HepG2 (cell line): ENCODE data around the gene WNT2B. TPM values are rescaled to one million over a fixed set of nuclear protein-coding genes. Genes with fewer than 3 reads are reported as not detected.

ENCODE experiments used
- ATAC-seq: fragments of 200-7000 bp; cut with Tn5 transposase; 3 replicates; pipeline ENCODE4 v1.9.1; 2020; ENCODE audit warnings: mild to moderate bottlenecking, moderate library complexity
- BruUV-seq: library from RNA; stranded (reverse); fragments of 400-500 nt; replicated peaks from 2 replicates; lab custom pipeline; 2021; lab: Mats Ljungman, UMichigan
- CTCF ChIA-PET: fragments of 300-600 bp; formaldehyde crosslinking; extraction: SDS; loops from one replicate; lab custom pipeline; 2021; ENCODE audit warnings: low total read pairs, inconsistent platforms, low intra/inter-chr PET ratio; lab: Yijun Ruan, JAX
- POLR2A ChIA-PET: fragments of 350-600 bp; sonication (Branson Sonifier 250); formaldehyde crosslinking; loops from one replicate; lab custom pipeline; 2020; ENCODE audit warnings: antibody characterized with exemption, inconsistent platforms; lab: Yijun Ruan, JAX
- DNase-seq: peaks from one replicate; pipeline ENCODE4 v3.0.0-alpha.2; 2015; ENCODE audit warnings: low spot score
- FAIRE-seq: peaks from 3 replicates; lab custom pipeline; 2011; peaks lifted over from hg19 to GRCh38; lab: Jason Lieb, UNC
- H2AFZ ChIP-seq: one replicate; pipeline ENCODE4 v1.6.1; 2011; ENCODE audit warnings: low read length, inconsistent platforms
- H3K27ac ChIP-seq: fragments of 300-600 bp; 3 replicates; pipeline ENCODE4 v1.8.0; 2011; ENCODE audit warnings: mixed run types, mild to moderate bottlenecking, mixed read lengths, low read length, inconsistent platforms; ENCODE audit not compliant: insufficient read depth; ENCODE audit errors: extremely low read length
- H3K27me3 ChIP-seq, 2 experiments: fragments of 200-600 bp in 1 of 2; 2 replicates in 1 of 2; 3 replicates in 1 of 2; pipeline versions ENCODE4 v1.6.0 to v1.8.0; 2011; ENCODE audit warnings: low read length in 2 of 2, mild to moderate bottlenecking in 2 of 2, moderate library complexity in 2 of 2, inconsistent platforms in 1 of 2; ENCODE audit not compliant: insufficient read depth in 2 of 2, control insufficient read depth in 1 of 2
- H3K36me3 ChIP-seq, 2 experiments: fragments of 200-600 bp in 1 of 2; replicated peaks in 1 of 2; 2 replicates in 1 of 2; 3 replicates in 1 of 2; pipeline versions ENCODE4 v1.5.1 to v1.8.0; 2011; ENCODE audit warnings: low read length in 2 of 2, inconsistent platforms in 1 of 2; ENCODE audit not compliant: insufficient read depth in 2 of 2, control insufficient read depth in 1 of 2
- H3K4me1 ChIP-seq: 2 replicates; pipeline ENCODE4 v1.5.1; 2012; ENCODE audit warnings: low read length, inconsistent platforms; ENCODE audit not compliant: insufficient read depth
- H3K4me2 ChIP-seq: 2 replicates; pipeline ENCODE4 v1.6.0; 2011; ENCODE audit warnings: low read depth, low read length, inconsistent platforms
- H3K4me3 ChIP-seq, 3 experiments: fragments of 200-600 bp in 1 of 3; sonication (generic), shearing (Covaris generic) in 1 of 3; replicated peaks in 1 of 3; 2 replicates each; pipeline ENCODE4 v1.5.1; 2011 to 2016; ENCODE audit warnings: low read length in 3 of 3, inconsistent platforms in 2 of 3, low read depth in 2 of 3, mild to moderate bottlenecking in 2 of 3, control low read depth in 1 of 3, mixed read lengths in 1 of 3; ENCODE audit not compliant: insufficient read depth in 1 of 3
- H3K79me2 ChIP-seq: one replicate; pipeline ENCODE4 v1.6.1; 2011; ENCODE audit warnings: low read length, inconsistent platforms; ENCODE audit not compliant: insufficient read depth
- H3K9ac ChIP-seq: 2 replicates; pipeline ENCODE4 v1.6.0; 2011; ENCODE audit warnings: mild to moderate bottlenecking, low read depth, low read length, inconsistent platforms; ENCODE audit not compliant: insufficient read depth
- H3K9me3 ChIP-seq: 2 replicates; pipeline ENCODE4 v1.5.1; 2012; ENCODE audit warnings: mild to moderate bottlenecking, low read length
- H4K20me1 ChIP-seq: 2 replicates; pipeline ENCODE4 v1.6.0; 2011; ENCODE audit warnings: inconsistent platforms, mild to moderate bottlenecking, low read length, moderate library complexity; ENCODE audit not compliant: insufficient read depth
- ATF5 ChIP-seq: sonication (generic); formaldehyde crosslinking; IDR thresholded peaks from 2 replicates; pipeline ENCODE4 v1.4.0; 2020; ENCODE audit warnings: mild to moderate bottlenecking, low read depth, missing genetic modification reagents
- CBX1 ChIP-seq: IDR thresholded peaks from one replicate; pipeline ENCODE4 v1.6.1; 2016; ENCODE audit warnings: antibody characterized with exemption, low read depth
- CREB3 ChIP-seq: sonication (generic); formaldehyde crosslinking; IDR thresholded peaks from 2 replicates; pipeline ENCODE4 v1.5.0; 2020; ENCODE audit warnings: missing genetic modification reagents
- GFI1 ChIP-seq: sonication (generic); formaldehyde crosslinking; IDR thresholded peaks from 2 replicates; pipeline ENCODE4 v1.5.0; 2020; ENCODE audit warnings: missing genetic modification reagents, mild to moderate bottlenecking, borderline replicate concordance
- KDM6A ChIP-seq: IDR thresholded peaks from 2 replicates; pipeline ENCODE4 v1.6.1; 2016; ENCODE audit warnings: low read depth
- MBNL3 ChIP-seq: fragments of 250-450 bp; sonication (Bioruptor Pico); conservative IDR thresholded peaks from 2 replicates; pipeline ENCODE4 v1.8.0; 2022; ENCODE audit warnings: mild to moderate bottlenecking, inconsistent platforms
- MED8 ChIP-seq: sonication (generic); formaldehyde crosslinking; IDR thresholded peaks from 2 replicates; pipeline ENCODE4 v1.8.1; 2023; ENCODE audit warnings: mild to moderate bottlenecking, missing genetic modification reagents; ENCODE audit not compliant: insufficient replicate concordance
- REPIN1 ChIP-seq: sonication (generic); formaldehyde crosslinking; IDR thresholded peaks from 2 replicates; pipeline ENCODE4 v1.8.0; 2022; ENCODE audit warnings: missing genetic modification reagents, low read depth, mild to moderate bottlenecking, borderline replicate concordance
- SPEN ChIP-seq: sonication (generic); formaldehyde crosslinking; IDR thresholded peaks from 2 replicates; pipeline ENCODE4 v1.5.1; 2020; ENCODE audit warnings: low read depth, mild to moderate bottlenecking, missing genetic modification reagents
- SUZ12 ChIP-seq: fragments of 150-350 bp; IDR thresholded peaks from 2 replicates; pipeline ENCODE4 v1.6.1; 2014; ENCODE audit warnings: low read depth, low read length
- ZBTB38 ChIP-seq: sonication (generic); formaldehyde crosslinking; IDR thresholded peaks from 2 replicates; pipeline ENCODE4 v1.5.1; 2020; ENCODE audit warnings: mild to moderate bottlenecking, missing genetic modification reagents
- ZNF205 ChIP-seq: IDR thresholded peaks from 2 replicates; pipeline ENCODE4 v1.6.1; 2018; ENCODE audit warnings: missing biosample characterization, missing genetic modification reagents
- ZNF550 ChIP-seq: sonication (generic); formaldehyde crosslinking; IDR thresholded peaks from 2 replicates; pipeline ENCODE4 v1.4.0; 2020; ENCODE audit warnings: mild to moderate bottlenecking, missing genetic modification reagents, borderline replicate concordance
- WGBS: methylation state at CpG from one replicate; pipeline ENCODE4 v1.1.6; 2017; ENCODE audit warnings: low lambda C conversion rate; 5-methylcytosine and 5-hydroxymethylcytosine counted together
- in situ Hi-C: cut with HindIII; loops from 2 replicates; pipeline ENCODE4 v1.10.0; 2017; ENCODE audit warnings: low pct_unique_long_range_greater_than_20kb; ENCODE audit not compliant: extremely low pct_ligation_motif_present
- intact Hi-C: fragments of 100-400 bp; cut with micrococcal nuclease; formaldehyde crosslinking; loops from one replicate; pipeline ENCODE4 v1.10.0; 2022; ENCODE audit not compliant: unreplicated experiment
- polyA plus RNA-seq, 8 experiments: library from polyadenylated mRNA; depleted of rRNA in 3 of 8; stranded (reverse) in 7 of 8; unstranded in 1 of 8; fragments of >200 nt; fragmentation: Illumina TruSeq in 4 of 8; extraction: Trizol in 4 of 8; gene quantifications; 2 replicates each; pipeline versions ENCODE4 v1.2.1 to v1.2.3, GENCODE V29; 2011 to 2016; ENCODE audit warnings: low read depth in 4 of 8, missing spikeins in 1 of 8, mixed read lengths in 1 of 8; ENCODE audit not compliant: insufficient read depth in 1 of 8
- total RNA-seq, 5 experiments: library from RNA; depleted of rRNA; stranded (reverse); fragments of >200 nt; fragmentation: Illumina TruSeq; extraction: Trizol; gene quantifications; 2 replicates each; pipeline ENCODE4 v1.2.3, GENCODE V29; 2016; ENCODE audit warnings: low read depth in 1 of 5
- TF ChIP-seq, protein P1 (sequence below): sonication (generic); formaldehyde crosslinking; IDR thresholded peaks from 2 replicates; pipeline ENCODE4 v1.5.1; 2020; ENCODE audit warnings: mild to moderate bottlenecking, missing genetic modification reagents, moderate library complexity
- TF ChIP-seq, protein P2 (sequence below): sonication (generic); formaldehyde crosslinking; IDR thresholded peaks from 2 replicates; pipeline ENCODE4 v1.5.0; 2020; ENCODE audit warnings: missing genetic modification reagents
- TF ChIP-seq, protein P3 (sequence below): sonication (generic); formaldehyde crosslinking; IDR thresholded peaks from 2 replicates; pipeline ENCODE4 v1.8.1; 2023; ENCODE audit warnings: mild to moderate bottlenecking, missing genetic modification reagents, borderline replicate concordance
- TF ChIP-seq, protein P4 (sequence below): IDR thresholded peaks from 2 replicates; pipeline ENCODE4 v1.6.1; 2016; ENCODE audit warnings: missing genetic modification reagents, missing compliant biosample characterization
- TF ChIP-seq, protein P5 (sequence below): sonication (generic); formaldehyde crosslinking; IDR thresholded peaks from 2 replicates; pipeline ENCODE4 v1.4.0; 2020; ENCODE audit warnings: missing genetic modification reagents

Gene WNT2B
- total and polyA plus RNA-seq, 2 of the 13 experiments (the other 11 are each of a cell fraction or from before 2014, with no cell fraction given) = 0.11 to 0.32 TPM

- no peaks in the 10 kb centered on the region for H3K36me3 ChIP-seq
- no peak overlapping the region for H3K9ac ChIP-seq
- peaks cover 16 to 89% of the 10 kb centered on the region in 2 experiments; a peak in 4 of 5 replicates for H3K27me3 ChIP-seq
- CTCF ChIA-PET = no interaction called here
- H3K4me3 ChIP-seq = no peak overlapping the region
- in situ Hi-C loops = loop anchor here (10.0 kb wide), 1 partner anchor 197 kb away; the partner anchor contains the start of gene RHOC
- TF ChIP-seq ATF5 (no peak), ZBTB38 (no peak), SUZ12 (no peak), MBNL3 (no peak), ZNF205 (CRISPR knock-in tag) (no peak), KDM6A (CRISPR knock-in tag) (no peak), GFI1 (no peak), ZNF550 (no peak), MED8 (CRISPR knock-in tag) (no peak), CBX1 (no peak), REPIN1 (CRISPR knock-in tag) (no peak), CREB3 (no peak), SPEN (no peak)
- TF ChIP-seq, protein P1, sequence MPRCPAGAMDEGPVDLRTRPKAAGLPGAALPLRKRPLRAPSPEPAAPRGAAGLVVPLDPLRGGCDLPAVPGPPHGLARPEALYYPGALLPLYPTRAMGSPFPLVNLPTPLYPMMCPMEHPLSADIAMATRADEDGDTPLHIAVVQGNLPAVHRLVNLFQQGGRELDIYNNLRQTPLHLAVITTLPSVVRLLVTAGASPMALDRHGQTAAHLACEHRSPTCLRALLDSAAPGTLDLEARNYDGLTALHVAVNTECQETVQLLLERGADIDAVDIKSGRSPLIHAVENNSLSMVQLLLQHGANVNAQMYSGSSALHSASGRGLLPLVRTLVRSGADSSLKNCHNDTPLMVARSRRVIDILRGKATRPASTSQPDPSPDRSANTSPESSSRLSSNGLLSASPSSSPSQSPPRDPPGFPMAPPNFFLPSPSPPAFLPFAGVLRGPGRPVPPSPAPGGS (CRISPR knock-in tag) = no peak
- TF ChIP-seq, protein P2, sequence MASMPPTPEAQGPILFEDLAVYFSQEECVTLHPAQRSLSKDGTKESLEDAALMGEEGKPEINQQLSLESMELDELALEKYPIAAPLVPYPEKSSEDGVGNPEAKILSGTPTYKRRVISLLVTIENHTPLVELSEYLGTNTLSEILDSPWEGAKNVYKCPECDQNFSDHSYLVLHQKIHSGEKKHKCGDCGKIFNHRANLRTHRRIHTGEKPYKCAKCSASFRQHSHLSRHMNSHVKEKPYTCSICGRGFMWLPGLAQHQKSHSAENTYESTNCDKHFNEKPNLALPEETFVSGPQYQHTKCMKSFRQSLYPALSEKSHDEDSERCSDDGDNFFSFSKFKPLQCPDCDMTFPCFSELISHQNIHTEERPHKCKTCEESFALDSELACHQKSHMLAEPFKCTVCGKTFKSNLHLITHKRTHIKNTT (CRISPR knock-in tag) = no peak
- TF ChIP-seq, protein P3, sequence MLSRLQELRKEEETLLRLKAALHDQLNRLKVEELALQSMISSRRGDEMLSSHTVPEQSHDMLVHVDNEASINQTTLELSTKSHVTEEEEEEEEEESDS (CRISPR knock-in tag) = no peak
- TF ChIP-seq, protein P4, sequence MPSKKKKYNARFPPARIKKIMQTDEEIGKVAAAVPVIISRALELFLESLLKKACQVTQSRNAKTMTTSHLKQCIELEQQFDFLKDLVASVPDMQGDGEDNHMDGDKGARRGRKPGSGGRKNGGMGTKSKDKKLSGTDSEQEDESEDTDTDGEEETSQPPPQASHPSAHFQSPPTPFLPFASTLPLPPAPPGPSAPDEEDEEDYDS = no peak
- TF ChIP-seq, protein P5, sequence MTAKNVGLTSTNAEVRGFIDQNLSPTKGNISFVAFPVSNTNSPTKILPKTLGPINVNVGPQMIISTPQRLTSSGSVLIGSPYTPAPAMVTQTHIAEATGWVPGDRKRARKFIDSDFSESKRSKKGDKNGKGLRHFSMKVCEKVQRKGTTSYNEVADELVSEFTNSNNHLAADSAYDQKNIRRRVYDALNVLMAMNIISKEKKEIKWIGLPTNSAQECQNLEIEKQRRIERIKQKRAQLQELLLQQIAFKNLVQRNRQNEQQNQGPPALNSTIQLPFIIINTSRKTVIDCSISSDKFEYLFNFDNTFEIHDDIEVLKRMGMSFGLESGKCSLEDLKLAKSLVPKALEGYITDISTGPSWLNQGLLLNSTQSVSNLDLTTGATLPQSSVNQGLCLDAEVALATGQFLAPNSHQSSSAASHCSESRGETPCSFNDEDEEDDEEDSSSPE (CRISPR knock-in tag) = no peak
- TF ChIP-seq, all 625 proteins: peak for 0
- 83% methylated on average over 8 of the region's 9 CpGs for WGBS
- Histone ChIP-seq H2AFZ (no peak overlapping the region), H3K4me1 (peaks cover 19% of the 10 kb centered on the region), H3K9me3 (no peaks in the 10 kb centered on the region), H3K27ac (no peak overlapping the region), H3K79me2 (no peaks in the 10 kb centered on the region), H3K4me2 (no peak overlapping the region), H4K20me1 (peaks cover 2% of the 10 kb centered on the region; the same call in 1 of the 2 replicates)
- no peak for DNase-seq
- POLR2A ChIA-PET = no interaction called here
- FAIRE-seq = no peak
- no TSS peak for BruUV-seq
- intact Hi-C loops = no loop called here
- ATAC-seq = no peak
Measured at GRCh38 chr1:112507336-112507735, 1.4 kb upstream of the WNT2B start.
